LoVo (cell line): Measurements from ENCODE around the gene PALS2.

Experiments
- DNase-seq: peaks from one replicate; pipeline ENCODE4 v3.0.0-alpha.2; 2016; ENCODE audit warnings: low spot score

The PALS2 gene

GRCh38 chr7:24572997-24573553 lies at the start of gene PALS2:
Gene PALS2, plus strand, starts transcription at chr7:24573452. Its CDS starts 50,216 bp downstream, at chr7:24623668.
- DNase-seq = peak; percentile 87

GRCh38 chr7:24531255-24531654 lies 42.0 kb upstream of the PALS2 start:
- no peak for DNase-seq

GRCh38 chr7:24536682-24537081 lies 36.6 kb upstream of the PALS2 start:
- DNase-seq = no peak

GRCh38 chr7:24540956-24541355 lies 32.3 kb upstream of the PALS2 start:
- DNase-seq = no peak

- DNase-seq = no peak
Measured at GRCh38 chr7:24545215-24545614, 28.0 kb upstream of the PALS2 start.

- no peak for DNase-seq
Measured at GRCh38 chr7:24548390-24548789, 24.9 kb upstream of the PALS2 start.

GRCh38 chr7:24549991-24550390 lies 23.3 kb upstream of the PALS2 start:
- DNase-seq = no peak

- no peak for DNase-seq
Measured at GRCh38 chr7:24555184-24555583, 18.1 kb upstream of the PALS2 start.

- DNase-seq = no peak
Measured at GRCh38 chr7:24555719-24556118, 17.5 kb upstream of the PALS2 start.

- no peak for DNase-seq
Measured at GRCh38 chr7:24560772-24561171, 12.5 kb upstream of the PALS2 start.

GRCh38 chr7:24566274-24566673 lies 7.0 kb upstream of the PALS2 start:
- no peak for DNase-seq

GRCh38 chr7:24570983-24571382 lies 2.3 kb upstream of the PALS2 start:
- no peak for DNase-seq

GRCh38 chr7:24572016-24572392 lies 1.2 kb upstream of the PALS2 start:
- no peak for DNase-seq

- peak; percentile 58 for DNase-seq
Measured at GRCh38 chr7:24572393-24572996, 757 bp upstream of the PALS2 start.

GRCh38 chr7:24573554-24574338 lies 494 bp downstream of the PALS2 start:
- DNase-seq = peak; percentile 43

- DNase-seq = no peak
Measured at GRCh38 chr7:24574386-24574785, 1.1 kb downstream of the PALS2 start.

GRCh38 chr7:24574950-24575349 lies 1.7 kb downstream of the PALS2 start:
- DNase-seq = no peak

GRCh38 chr7:24576171-24577025 lies 3.1 kb downstream of the PALS2 start:
- DNase-seq = peak; percentile 82

- DNase-seq = no peak
Measured at GRCh38 chr7:24578052-24578451, 4.8 kb downstream of the PALS2 start.

GRCh38 chr7:24580283-24580946 lies 7.2 kb downstream of the PALS2 start:
- peak; percentile 73 for DNase-seq

GRCh38 chr7:24582166-24582565 lies 8.9 kb downstream of the PALS2 start:
- DNase-seq = no peak

- peak; percentile 5 for DNase-seq
Measured at GRCh38 chr7:24587853-24588252, 14.6 kb downstream of the PALS2 start.
